Trophoblast cell (in vitro differentiated cells and primary cell): ENCODE measurements around the gene APBA3.

Source experiments
- DNase-seq, 2 donors: peaks; one replicate each; pipeline ENCODE4 v3.0.0-alpha.2; 2016
- H2AFZ ChIP-seq: 2 replicates; pipeline ENCODE4 v1.6.1; 2013; ENCODE audit warnings: low read length, moderate library complexity, mild to moderate bottlenecking; ENCODE audit not compliant: insufficient read depth, poor library complexity
- H2AK5ac ChIP-seq: 2 replicates; pipeline ENCODE4 v1.6.1; 2013; ENCODE audit warnings: mild to moderate bottlenecking, low read length
- H2BK120ac ChIP-seq: 2 replicates; pipeline ENCODE4 v1.6.1; 2013; ENCODE audit warnings: low read length, mild to moderate bottlenecking, moderate library complexity; ENCODE audit not compliant: insufficient read depth, poor library complexity
- H2BK12ac ChIP-seq: 2 replicates; pipeline ENCODE4 v1.6.1; 2013; ENCODE audit warnings: mild to moderate bottlenecking, low read length, moderate library complexity
- H2BK5ac ChIP-seq: 2 replicates; pipeline ENCODE4 v1.6.1; 2013; ENCODE audit warnings: low read length, low read depth, moderate library complexity, mild to moderate bottlenecking; ENCODE audit not compliant: poor library complexity
- H3K14ac ChIP-seq: 2 replicates; pipeline ENCODE4 v1.6.1; 2013; ENCODE audit warnings: mild to moderate bottlenecking, low read length
- H3K18ac ChIP-seq: 2 replicates; pipeline ENCODE4 v1.6.1; 2013; ENCODE audit warnings: mild to moderate bottlenecking, low read length
- H3K23ac ChIP-seq: 2 replicates; pipeline ENCODE4 v1.6.1; 2013; ENCODE audit warnings: low read length
- H3K27ac ChIP-seq: 2 replicates; pipeline ENCODE4 v1.5.1; 2013; ENCODE audit warnings: low read depth, mild to moderate bottlenecking, inconsistent platforms, low read length, moderate library complexity
- H3K27me3 ChIP-seq: 2 replicates; pipeline ENCODE4 v1.6.1; 2013; ENCODE audit warnings: inconsistent platforms, mild to moderate bottlenecking, low read length, moderate library complexity; ENCODE audit not compliant: insufficient read depth
- H3K36me3 ChIP-seq, 2 experiments: 1 replicate in 1 of 2; 2 replicates in 1 of 2; pipeline ENCODE4 v1.6.1; 2013; ENCODE audit warnings: low read length in 2 of 2, mild to moderate bottlenecking in 2 of 2, moderate library complexity in 1 of 2; ENCODE audit not compliant: insufficient read depth in 2 of 2, control insufficient read depth in 1 of 2
- H3K4ac ChIP-seq: 2 replicates; pipeline ENCODE4 v1.6.1; 2013; ENCODE audit warnings: low read depth, mild to moderate bottlenecking, low read length, moderate library complexity
- H3K4me1 ChIP-seq, 2 experiments: 1 replicate in 1 of 2; 2 replicates in 1 of 2; pipeline ENCODE4 v1.6.1; 2013; ENCODE audit warnings: low read length in 2 of 2, mild to moderate bottlenecking in 2 of 2, moderate library complexity in 1 of 2; ENCODE audit not compliant: insufficient read depth in 2 of 2, control insufficient read depth in 1 of 2
- H3K4me2 ChIP-seq: 2 replicates; pipeline ENCODE4 v1.6.1; 2013; ENCODE audit warnings: inconsistent platforms, mild to moderate bottlenecking, low read length, moderate library complexity
- H3K4me3 ChIP-seq: 2 replicates; pipeline ENCODE4 v1.5.1; 2013; ENCODE audit warnings: mild to moderate bottlenecking, low read depth, low read length, inconsistent platforms
- H3K79me1 ChIP-seq: one replicate; pipeline ENCODE4 v1.6.1; 2013; ENCODE audit warnings: low read length
- H3K79me2 ChIP-seq: 2 replicates; pipeline ENCODE4 v1.6.1; 2013; ENCODE audit warnings: low read length, mild to moderate bottlenecking; ENCODE audit not compliant: control insufficient read depth, insufficient read depth, poor library complexity
- H3K9ac ChIP-seq: 2 replicates; pipeline ENCODE4 v1.6.1; 2013; ENCODE audit warnings: mild to moderate bottlenecking, low read length
- H3K9me3 ChIP-seq: 2 replicates; pipeline ENCODE4 v1.6.1; 2013; ENCODE audit warnings: low read depth, mild to moderate bottlenecking, control low read depth, inconsistent platforms, low read length; ENCODE audit not compliant: insufficient read depth
- H4K12ac ChIP-seq: 2 replicates; pipeline ENCODE4 v1.6.1; 2013; ENCODE audit warnings: low read depth, mild to moderate bottlenecking, low read length, moderate library complexity
- H4K8ac ChIP-seq: 2 replicates; pipeline ENCODE4 v1.6.1; 2013; ENCODE audit warnings: low read depth, mild to moderate bottlenecking, low read length, moderate library complexity
- H4K91ac ChIP-seq: one replicate; pipeline ENCODE4 v1.6.1; 2013; ENCODE audit warnings: low read depth, mild to moderate bottlenecking, low read length, moderate library complexity
- WGBS: extraction: QIAGEN DNeasy Blood & Tissue Kit; methylation state at CpG from one replicate; pipeline ENCODE4 v1.1.7; 2013; ENCODE audit warnings: missing lambda C conversion rate; ENCODE audit not compliant: insufficient read length, insufficient coverage; ENCODE audit errors: extremely low coverage; 5-methylcytosine and 5-hydroxymethylcytosine counted together

APBA3 gene

DNA sequence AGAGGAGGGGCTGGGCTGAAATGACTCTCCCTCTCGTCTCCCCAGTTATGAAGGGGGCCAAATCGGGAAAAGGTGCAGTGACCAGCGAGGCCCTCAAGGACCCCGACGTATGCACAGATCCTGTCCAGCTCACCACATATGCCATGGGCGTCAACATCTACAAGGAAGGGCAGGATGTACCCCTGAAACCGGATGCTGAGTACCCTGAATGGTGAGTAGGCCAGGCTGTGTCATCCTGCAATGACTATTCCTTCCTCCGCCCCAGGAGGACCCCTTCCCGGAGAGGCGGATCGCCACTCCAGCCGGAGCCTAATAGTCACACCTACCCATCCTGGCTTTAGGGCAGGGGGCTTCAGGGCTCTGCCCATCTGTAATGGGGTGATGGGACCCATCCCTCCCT is 3.6 kb upstream of the APBA3 start:
- Histone ChIP-seq H3K79me2 (peaks cover 8% of the 10 kb centered on the region), H3K36me3 (peaks cover 21 to 24% of the 10 kb centered on the region in 2 experiments), H3K18ac (no peak overlapping the region), H2BK12ac (no peak overlapping the region), H2BK5ac (no peak overlapping the region), H3K4me3 (no peak overlapping the region), H2BK120ac (no peak overlapping the region), H3K4ac (no peak overlapping the region), H3K23ac (no peak overlapping the region), H4K8ac (no peak overlapping the region), H3K9me3 (no peaks in the 10 kb centered on the region), H2AK5ac (no peak overlapping the region), H3K27me3 (no peaks in the 10 kb centered on the region), H3K79me1 (peaks cover 7% of the 10 kb centered on the region), H3K9ac (no peak overlapping the region), H3K4me1 (peaks cover 0 to 4% of the 10 kb centered on the region in 2 experiments), H4K12ac (no peak overlapping the region), H3K27ac (no peak overlapping the region), H2AFZ (no peak overlapping the region), H3K14ac (no peak overlapping the region), H4K91ac (no peak overlapping the region), H3K4me2 (no peak overlapping the region)
- no CpG with 5 or more reads among the region's 12 CpGs for WGBS
- no peak for DNase-seq

DNA sequence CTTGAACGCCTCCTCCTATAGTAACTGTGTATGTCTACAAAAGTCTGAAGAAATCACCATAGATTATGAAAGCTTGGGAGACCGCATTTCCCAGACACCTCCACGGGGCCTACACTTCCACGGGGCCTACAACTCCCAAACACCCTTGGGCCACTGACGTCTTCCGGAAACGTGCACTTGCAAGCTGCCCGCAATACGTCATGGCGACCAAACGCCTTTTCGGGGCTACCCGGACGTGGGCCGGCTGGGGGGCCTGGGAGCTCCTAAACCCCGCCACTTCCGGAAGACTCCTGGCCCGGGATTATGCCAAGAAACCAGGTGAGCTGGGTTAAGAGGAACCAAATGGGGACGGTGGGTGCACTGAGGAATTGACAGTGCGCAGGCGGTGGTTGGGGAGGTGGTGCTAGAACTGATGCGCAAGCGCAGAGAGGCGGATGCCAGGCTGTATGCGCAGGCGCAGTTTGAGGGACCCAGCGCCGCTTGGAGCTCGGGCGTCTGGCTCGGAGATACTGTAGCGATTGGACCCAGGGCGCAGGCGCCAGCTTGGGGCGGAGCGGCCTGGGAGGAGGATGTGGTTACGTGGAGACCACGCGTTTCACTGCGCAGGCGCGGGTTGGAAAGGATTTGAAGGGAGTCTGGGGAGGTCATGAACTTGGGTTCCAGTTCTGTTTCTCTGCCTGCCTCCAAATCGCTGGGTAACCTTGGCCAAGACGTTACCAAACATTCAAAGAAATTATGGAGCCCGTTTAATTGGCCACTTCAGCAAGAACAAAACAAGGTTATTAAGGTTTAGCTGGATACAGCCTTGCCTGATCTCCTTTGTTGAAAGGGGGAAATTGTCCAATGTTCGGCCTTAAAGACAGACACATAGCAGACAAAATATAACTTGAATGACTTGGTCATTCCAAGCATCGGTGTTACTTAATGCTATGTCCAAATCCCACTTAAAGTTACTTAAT is 1.3 kb upstream of the APBA3 start, which contains the start of gene MRPL54:
MRPL54 (plus strand) TSS at position 182 of the 959 bp plus-strand sequence; CDS start at position 201, 19 bp downstream.
- WGBS: no CpG with 5 or more reads among the region's 47 CpGs
- peak within 1 kb of the TSS; percentile 97 for H4K8ac ChIP-seq
- peak within 1 kb of the TSS; percentile 74 for H3K18ac ChIP-seq

GRCh38 chr19:3762130-3762473 is 610 bp upstream of the APBA3 start:
- H3K9ac ChIP-seq: no peak overlapping the region
- DNase-seq: no peak
- no peak overlapping the region for H2BK5ac ChIP-seq
- H3K79me2 ChIP-seq: peaks cover 10% of the 10 kb centered on the region
- WGBS: no CpG with 5 or more reads among the region's 1 CpG
- no peak overlapping the region for H3K4me2 ChIP-seq
- peak overlapping the region; percentile 83 for H4K91ac ChIP-seq
- peaks cover 7% of the 10 kb centered on the region for H3K79me1 ChIP-seq
- no peak overlapping the region for H3K18ac ChIP-seq
- no peak overlapping the region for H3K27ac ChIP-seq
- H4K12ac ChIP-seq: peak overlapping the region; percentile 70
- peak overlapping the region; percentile 21 for H3K4ac ChIP-seq
- no peak overlapping the region for H3K23ac ChIP-seq
- peak overlapping the region; percentile 96 for H4K8ac ChIP-seq
- no peak overlapping the region for H3K14ac ChIP-seq
- H2AK5ac ChIP-seq: no peak overlapping the region
- H2BK12ac ChIP-seq: peak overlapping the region; percentile 77
- H2AFZ ChIP-seq: peak overlapping the region; percentile 95
- H3K36me3 ChIP-seq: peaks cover 29 to 34% of the 10 kb centered on the region in 2 experiments
- no peak overlapping the region for H3K4me3 ChIP-seq
- H3K4me1 ChIP-seq: peaks cover 0 to 4% of the 10 kb centered on the region in 2 experiments
- no peak overlapping the region for H2BK120ac ChIP-seq
- H3K27me3 ChIP-seq: no peaks in the 10 kb centered on the region
- H3K9me3 ChIP-seq: no peaks in the 10 kb centered on the region

More for the DNA sequence above, 1.3 kb upstream of the APBA3 start, which contains the start of gene MRPL54:
- H3K79me1 ChIP-seq: peaks cover 7% of the 10 kb centered on the region
- peak within 1 kb of the TSS; percentile 93 for H3K9ac ChIP-seq
- H2BK5ac ChIP-seq: peak within 1 kb of the TSS; percentile 98
- H3K27me3 ChIP-seq: no peaks in the 10 kb centered on the region
- peaks cover 36 to 38% of the 10 kb centered on the region in 2 experiments for H3K36me3 ChIP-seq
- peak within 1 kb of the TSS; percentile 77 for H2BK12ac ChIP-seq
- H3K4me1 ChIP-seq: peaks cover 0 to 4% of the 10 kb centered on the region in 2 experiments
- peak within 1 kb of the TSS; percentile 94 for H3K27ac ChIP-seq
- peak within 1 kb of the TSS; percentile 95 for H2AFZ ChIP-seq
- H3K4ac ChIP-seq: peak within 1 kb of the TSS; percentile 70
- H3K79me2 ChIP-seq: peaks cover 10% of the 10 kb centered on the region
- H4K91ac ChIP-seq: peak within 1 kb of the TSS; percentile 88
- peak; percentile 100 for DNase-seq
- peak within 1 kb of the TSS; percentile 91 for H3K4me3 ChIP-seq
- H3K23ac ChIP-seq: no peak within 1 kb of the TSS
- H3K14ac ChIP-seq: peak within 1 kb of the TSS; percentile 85
- peak within 1 kb of the TSS; percentile 91 for H2BK120ac ChIP-seq
- peak within 1 kb of the TSS; percentile 96 for H4K12ac ChIP-seq
- peak within 1 kb of the TSS; percentile 61 for H2AK5ac ChIP-seq
- peak within 1 kb of the TSS; percentile 58 for H3K4me2 ChIP-seq
- no peaks in the 10 kb centered on the region for H3K9me3 ChIP-seq

DNA sequence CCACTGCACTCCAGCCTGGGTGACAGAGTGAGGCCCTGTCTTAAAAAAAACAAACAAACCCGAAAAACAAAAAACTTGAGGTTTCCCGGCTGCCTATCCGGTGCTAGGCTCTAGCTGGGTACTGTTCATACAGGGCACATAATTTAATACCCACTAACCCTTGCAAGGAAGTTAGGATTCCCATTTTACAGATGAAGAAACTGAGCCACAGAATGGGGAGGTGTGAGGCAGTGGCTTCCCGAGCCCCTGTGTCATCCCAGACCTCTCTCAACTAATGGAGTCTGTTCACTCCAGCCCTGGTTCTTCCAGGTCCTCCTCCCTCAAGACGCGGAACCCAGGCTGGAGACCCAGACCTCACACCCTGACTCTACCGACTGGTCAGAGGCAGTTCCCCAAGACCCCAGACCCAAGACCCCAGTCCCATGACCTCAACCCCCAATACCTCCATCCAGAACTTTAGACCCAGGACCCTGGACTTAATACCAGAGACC is 576 bp downstream of the APBA3 start:
- H3K79me1 ChIP-seq: peaks cover 7% of the 10 kb centered on the region
- peak in 1 of 2 donors; percentile 4 for DNase-seq
- peak overlapping the region; percentile 73 for H2BK120ac ChIP-seq
- H4K12ac ChIP-seq: peak overlapping the region; percentile 84
- no peak overlapping the region for H3K27ac ChIP-seq
- H2AFZ ChIP-seq: peak overlapping the region; percentile 88
- H3K4me2 ChIP-seq: peak overlapping the region; percentile 72
- H3K9ac ChIP-seq: peak overlapping the region; percentile 83
- H2BK12ac ChIP-seq: no peak overlapping the region
- H3K27me3 ChIP-seq: no peaks in the 10 kb centered on the region
- H4K91ac ChIP-seq: peak overlapping the region; percentile 94
- H2BK5ac ChIP-seq: peak overlapping the region; percentile 70
- peaks cover 10% of the 10 kb centered on the region for H3K79me2 ChIP-seq
- no peaks in the 10 kb centered on the region for H3K9me3 ChIP-seq
- H3K4me1 ChIP-seq: peaks cover 0 to 4% of the 10 kb centered on the region in 2 experiments
- peak overlapping the region; percentile 92 for H3K14ac ChIP-seq
- peaks cover 22 to 26% of the 10 kb centered on the region in 2 experiments for H3K36me3 ChIP-seq
- WGBS: no CpG with 5 or more reads among the region's 7 CpGs
- peak overlapping the region; percentile 97 for H3K18ac ChIP-seq
- H4K8ac ChIP-seq: peak overlapping the region; percentile 95
- H3K23ac ChIP-seq: no peak overlapping the region
- H3K4ac ChIP-seq: peak overlapping the region; percentile 88
- peak overlapping the region; percentile 67 for H2AK5ac ChIP-seq
- H3K4me3 ChIP-seq: peak overlapping the region; percentile 91
